ENCODE measurements around the gene GBGT1. TPM values are rescaled to one million over a fixed set of nuclear protein-coding genes. Genes with fewer than 3 reads are reported as not detected.
"Not testable (repeated sequence)": the region's sequence is repeated elsewhere in the genome, so short reads cannot be mapped to it uniquely, and the experiment has no call there.

GBGT1 gene
- polyA plus RNA-seq, 1 of the 3 experiments (the other 2 are of a cell fraction), result 0.51 TPM

DNA sequence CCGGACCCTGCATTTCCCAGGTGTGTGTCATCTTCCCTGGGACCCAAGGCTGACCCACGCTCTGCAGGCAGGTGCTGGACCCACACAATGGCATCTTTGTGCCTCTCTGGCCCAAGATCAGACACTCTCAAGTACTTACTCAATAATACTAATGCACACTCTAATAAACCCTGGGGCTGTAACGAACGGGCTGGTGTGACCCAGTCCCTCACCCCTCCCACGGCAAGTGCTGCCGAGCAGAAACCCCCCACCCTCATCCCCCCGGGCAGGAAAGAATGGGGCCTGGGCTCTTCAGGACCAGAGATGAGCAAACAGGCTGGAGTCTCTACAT is 46.5 kb upstream of the GBGT1 start:
- Histone ChIP-seq H3K4me3 (ENCODE audit: low read depth in 2 of 2, low read length in 1 of 2) (no peak overlapping the region), H3K9ac (no peak overlapping the region), H3K4me2 (no peak overlapping the region), H3K9me2 (no peaks in the 10 kb centered on the region), H3K36me3 (replicated peaks in 1 of 2; ENCODE audit: control insufficient read depth in 1 of 2, insufficient read depth in 2 of 2, low read length in 1 of 2) (no peaks in the 10 kb centered on the region), H3K79me2 (ENCODE audit: insufficient read depth) (no peaks in the 10 kb centered on the region), H3K4me1 (ENCODE audit: control insufficient read depth in 1 of 2, insufficient read depth in 2 of 2, low read depth in 1 of 2, low read length in 1 of 2) (no peaks in the 10 kb centered on the region; a peak in 1 of 4 replicates), H3K27me3 (ENCODE audit: insufficient read depth) (no peaks in the 10 kb centered on the region), H4K20me1 (ENCODE audit: insufficient read depth) (no peaks in the 10 kb centered on the region), H2AFZ (ENCODE audit: low read depth) (no peak overlapping the region), H3K9me3 (no peaks in the 10 kb centered on the region), H3F3A (replicated peaks; ENCODE audit: insufficient read depth) (no peaks in the 10 kb centered on the region), H3K27ac (ENCODE audit: low read depth in 2 of 2, low read length in 1 of 2) (no peak overlapping the region)
- ChIA-PET POLR2A (no interaction called here), CTCF (no interaction called here)
- DNase-seq, result no peak
- TF ChIP-seq EP300 (IDR thresholded peaks at IDR 0.05; ENCODE audit: borderline replicate concordance in 1 of 2, low read depth in 1 of 2, low read length in 1 of 2) (no peak), GATA2 (CRISPR knock-in tag; IDR thresholded peaks at IDR 0.05) (no peak), YY1 (IDR thresholded peaks at IDR 0.05; ENCODE audit: low read depth) (no peak), FOXJ3 (CRISPR knock-in tag; IDR thresholded peaks at IDR 0.05) (no peak), TCF12 (IDR thresholded peaks at IDR 0.05) (no peak), SIN3A (IDR thresholded peaks at IDR 0.05; ENCODE audit: borderline replicate concordance, low read depth, low read length) (no peak), GABPA (IDR thresholded peaks at IDR 0.05; ENCODE audit: low read depth) (no peak)
- TF ChIP-seq, protein P1, sequence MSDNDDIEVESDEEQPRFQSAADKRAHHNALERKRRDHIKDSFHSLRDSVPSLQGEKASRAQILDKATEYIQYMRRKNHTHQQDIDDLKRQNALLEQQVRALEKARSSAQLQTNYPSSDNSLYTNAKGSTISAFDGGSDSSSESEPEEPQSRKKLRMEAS (IDR thresholded peaks at IDR 0.05; ENCODE audit: low read depth), result no peak
- WGBS (ENCODE audit: low lambda C conversion rate), result 11% methylated on average over 5 of the region's 7 CpGs

DNA sequence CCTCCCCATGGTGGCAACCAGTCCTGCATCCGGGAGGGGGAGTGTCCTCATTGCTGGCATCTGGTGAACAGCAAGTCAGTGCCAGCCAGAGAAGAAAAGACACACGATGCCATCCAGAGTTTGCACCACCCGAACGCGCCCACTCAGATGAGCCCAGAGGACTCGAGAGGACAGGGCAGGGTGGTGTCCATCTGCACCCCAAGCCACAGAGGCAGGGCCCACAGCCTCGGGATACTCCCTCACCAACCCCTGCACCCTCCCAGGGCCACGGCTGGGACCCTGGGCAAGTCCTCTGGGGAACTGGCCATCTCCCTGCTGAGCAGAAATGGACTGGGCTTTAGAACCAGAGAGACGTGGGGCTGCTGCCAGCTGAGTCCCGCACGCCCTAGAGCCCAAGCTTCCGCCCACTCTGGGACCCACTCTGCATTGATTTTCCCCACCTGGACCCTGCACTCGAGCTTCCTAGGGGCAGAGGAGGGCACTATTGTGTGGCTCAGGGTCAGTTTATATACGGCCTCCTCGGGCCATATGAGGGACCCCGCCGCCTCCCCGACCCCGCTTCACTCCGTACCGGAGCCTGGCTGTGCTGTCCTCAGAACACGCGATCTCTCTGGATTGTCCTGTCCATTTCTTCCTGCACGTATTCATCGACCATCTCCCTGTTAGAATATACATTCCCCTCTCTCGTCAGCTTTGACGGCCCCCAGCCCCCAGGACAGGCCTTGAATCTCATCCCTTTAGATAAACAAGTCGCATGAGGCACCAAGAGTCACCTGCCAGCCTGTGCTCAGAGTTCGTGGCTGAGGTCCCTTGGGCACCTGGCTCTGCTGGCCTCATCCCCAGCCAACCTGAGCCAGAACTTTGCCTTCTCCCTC is 45.9 kb upstream of the GBGT1 start:
- DNase-seq, CTCF ChIA-PET, POLR2A ChIA-PET: not testable (repeated sequence)

DNA sequence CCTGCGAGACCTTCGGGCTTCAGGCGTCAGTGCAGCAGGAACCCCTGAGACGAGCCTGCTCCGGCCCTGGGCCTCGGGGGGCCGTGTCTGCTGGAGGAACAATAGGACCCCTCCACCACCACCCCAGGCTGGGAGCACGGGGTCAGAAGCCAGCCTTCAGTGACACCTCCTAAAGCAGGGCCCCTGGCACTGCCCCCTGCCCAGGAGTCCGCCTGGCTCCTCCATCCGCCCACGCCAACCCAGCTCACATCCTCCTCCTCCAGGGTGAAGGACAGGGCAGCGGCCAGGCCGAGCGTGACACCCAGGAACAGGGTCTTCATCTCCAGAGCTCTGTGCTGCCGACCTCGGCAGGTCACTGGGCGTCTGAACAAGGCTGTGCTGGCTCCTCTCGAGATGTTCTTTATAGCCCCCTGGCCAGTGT is 45.2 kb upstream of the GBGT1 start, which contains the start of gene OBP2B:
TSS of gene OBP2B (minus strand) at position 371 of the 421 bp plus-strand sequence. CDS start at position 320, 51 bp downstream.
- POLR2A ChIA-PET; H3K9me3 ChIP-seq; H3K9me2 ChIP-seq; H3K4me1 ChIP-seq (ENCODE audit: control insufficient read depth in 1 of 2, insufficient read depth in 2 of 2, low read depth in 1 of 2, low read length in 1 of 2); H3K4me3 ChIP-seq (ENCODE audit: low read depth in 2 of 2, low read length in 1 of 2); H3K27me3 ChIP-seq (ENCODE audit: insufficient read depth); H3K79me2 ChIP-seq (ENCODE audit: insufficient read depth); CTCF ChIA-PET; H3F3A ChIP-seq (replicated peaks; ENCODE audit: insufficient read depth); DNase-seq; H3K9ac ChIP-seq; H3K4me2 ChIP-seq; H4K20me1 ChIP-seq (ENCODE audit: insufficient read depth); H2AFZ ChIP-seq (ENCODE audit: low read depth); H3K36me3 ChIP-seq (replicated peaks in 1 of 2; ENCODE audit: control insufficient read depth in 1 of 2, insufficient read depth in 2 of 2, low read length in 1 of 2); H3K27ac ChIP-seq (ENCODE audit: low read depth in 2 of 2, low read length in 1 of 2): not testable (repeated sequence)
- no CpG with 5 or more reads among the region's 18 CpGs for WGBS (ENCODE audit: low lambda C conversion rate)

More for the DNA sequence above, 45.9 kb upstream of the GBGT1 start:
- not testable (repeated sequence) for H3K4me2 ChIP-seq; H3K4me1 ChIP-seq (ENCODE audit: control insufficient read depth in 1 of 2, insufficient read depth in 2 of 2, low read depth in 1 of 2, low read length in 1 of 2); H3K79me2 ChIP-seq (ENCODE audit: insufficient read depth); H3K9me2 ChIP-seq; H3K27ac ChIP-seq (ENCODE audit: low read depth in 2 of 2, low read length in 1 of 2); H3K36me3 ChIP-seq (replicated peaks in 1 of 2; ENCODE audit: control insufficient read depth in 1 of 2, insufficient read depth in 2 of 2, low read length in 1 of 2); H2AFZ ChIP-seq (ENCODE audit: low read depth); H3K9me3 ChIP-seq; H3K9ac ChIP-seq; H3K27me3 ChIP-seq (ENCODE audit: insufficient read depth); H3F3A ChIP-seq (replicated peaks; ENCODE audit: insufficient read depth); H3K4me3 ChIP-seq (ENCODE audit: low read depth in 2 of 2, low read length in 1 of 2); H4K20me1 ChIP-seq (ENCODE audit: insufficient read depth)
- 62% methylated on average over 21 of the region's 29 CpGs for WGBS (ENCODE audit: low lambda C conversion rate)

DNA sequence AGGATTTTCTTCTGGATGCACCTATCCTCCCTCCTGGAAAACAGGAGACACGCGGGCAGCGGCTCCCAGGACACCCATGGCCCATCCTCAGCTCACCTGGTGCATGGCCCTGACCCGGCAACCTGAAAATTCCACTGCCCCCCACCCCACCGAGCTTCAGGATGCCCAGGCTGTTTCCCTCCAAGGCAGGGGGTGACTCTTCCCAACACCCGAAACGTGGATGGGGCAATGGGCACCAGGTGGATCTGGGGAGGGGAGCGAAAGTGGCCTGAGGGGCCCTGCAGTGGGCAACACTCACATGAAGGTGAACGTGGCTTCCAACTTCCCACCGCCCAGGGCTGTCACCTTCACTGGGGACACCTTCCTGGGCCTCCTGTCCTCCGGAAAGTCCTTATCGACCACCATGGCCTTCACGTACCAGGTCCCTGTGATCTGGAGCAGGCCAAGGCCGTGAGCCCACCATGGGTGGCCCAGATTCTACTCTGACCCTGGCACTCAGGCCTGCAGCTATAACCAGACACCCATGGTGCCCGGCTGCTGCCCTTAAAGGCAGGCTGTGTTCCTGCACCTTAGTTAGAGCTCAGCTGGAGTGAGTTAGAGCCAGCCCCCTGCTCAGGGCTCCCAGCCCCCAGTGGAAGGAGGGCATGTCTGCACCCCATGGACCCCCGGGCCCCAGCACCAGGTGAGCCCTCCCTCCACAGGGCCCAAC is 44.6 kb upstream of the GBGT1 start:
- H3K4me3 ChIP-seq (ENCODE audit: low read depth in 2 of 2, low read length in 1 of 2); H2AFZ ChIP-seq (ENCODE audit: low read depth); DNase-seq; POLR2A ChIA-PET; H3K36me3 ChIP-seq (replicated peaks in 1 of 2; ENCODE audit: control insufficient read depth in 1 of 2, insufficient read depth in 2 of 2, low read length in 1 of 2); H3K27ac ChIP-seq (ENCODE audit: low read depth in 2 of 2, low read length in 1 of 2); H4K20me1 ChIP-seq (ENCODE audit: insufficient read depth); H3K4me1 ChIP-seq (ENCODE audit: control insufficient read depth in 1 of 2, insufficient read depth in 2 of 2, low read depth in 1 of 2, low read length in 1 of 2); H3F3A ChIP-seq (replicated peaks; ENCODE audit: insufficient read depth); H3K4me2 ChIP-seq; H3K9me2 ChIP-seq; H3K9ac ChIP-seq; H3K79me2 ChIP-seq (ENCODE audit: insufficient read depth); H3K9me3 ChIP-seq: not testable (repeated sequence)
- H3K27me3 ChIP-seq (ENCODE audit: insufficient read depth), result peaks cover 11% of the 10 kb centered on the region; the same call in 1 of the 2 replicates
- WGBS (ENCODE audit: low lambda C conversion rate), result 60% methylated on average over 9 of the region's 16 CpGs
- CTCF ChIA-PET, result interaction anchor here (0.7 kb wide), 1 partner anchor 194 kb away, joined by 3 read pairs; no protein-coding TSS in a partner anchor
